A549 (cell line): ENCODE results near the gene ESYT2. TPM values are rescaled to one million over a fixed set of nuclear protein-coding genes. Genes with fewer than 3 reads are reported as not detected.

Experiments used
- ATAC-seq, 2 experiments: fragments of 200-7000 bp in 1 of 2; fragments of >200 bp in 1 of 2; cut with Nextera tagmentation in 1 of 2; cut with Tn5 transposase in 1 of 2; 3 replicates each; pipeline versions ENCODE4 v1.8.0 to v1.9.1; 2018 to 2020; ENCODE audit warnings: mild to moderate bottlenecking in 1 of 2, moderate library complexity in 1 of 2
- CTCF ChIA-PET: fragments of 300-600 bp; sonication (Branson Sonifier 250); formaldehyde crosslinking; extraction: SDS; loops from one replicate; lab custom pipeline; 2021; ENCODE audit warnings: antibody characterized with exemption, inconsistent platforms; lab: Yijun Ruan, JAX
- POLR2A ChIA-PET: fragments of 350-600 bp; formaldehyde crosslinking; extraction: SDS; loops from one replicate; lab custom pipeline; 2021; ENCODE audit warnings: antibody characterized with exemption, inconsistent platforms; lab: Yijun Ruan, JAX
- DNase-seq, 2 experiments: peaks; one replicate each; pipeline versions ENCODE4 v3.0.0 to v3.0.0-alpha.2; 2011 to 2016; ENCODE audit warnings: low read depth in 1 of 2, low spot score in 1 of 2
- FAIRE-seq: peaks from 2 replicates; lab custom pipeline; 2011; peaks lifted over from hg19 to GRCh38; lab: Jason Lieb, UNC
- H3K27ac ChIP-seq, 2 experiments: fragments of >200 bp; sonication (Bioruptor Twin); formaldehyde crosslinking; 3 replicates each; pipeline ENCODE4 v1.5.1; 2016 to 2017
- H3K4me1 ChIP-seq: fragments of >200 bp; sonication (Bioruptor Twin); formaldehyde crosslinking; 3 replicates; pipeline ENCODE4 v1.6.1; 2016
- H3K4me2 ChIP-seq: fragments of >200 bp; sonication (Bioruptor Twin); formaldehyde crosslinking; 3 replicates; pipeline ENCODE4 v1.6.1; 2016
- H3K4me3 ChIP-seq: fragments of >200 bp; sonication (Bioruptor Twin); formaldehyde crosslinking; 3 replicates; pipeline ENCODE4 v1.5.1; 2016
- H3K9me3 ChIP-seq: fragments of >200 bp; sonication (Bioruptor Twin); formaldehyde crosslinking; 3 replicates; pipeline ENCODE4 v1.6.1; 2016
- BCL3 ChIP-seq: fragments of >200 bp; sonication (Bioruptor Twin); formaldehyde crosslinking; IDR thresholded peaks from 3 replicates; pipeline ENCODE4 v1.6.1; 2016
- BHLHE40 ChIP-seq: IDR thresholded peaks from 2 replicates; pipeline ENCODE4 v1.6.1; 2012; ENCODE audit warnings: low read depth, low read length, inconsistent platforms
- CBX2 ChIP-seq: fragments of 200-600 bp; sonication (generic); IDR thresholded peaks from 2 replicates; pipeline ENCODE4 v1.6.1; 2016; ENCODE audit warnings: low read depth, mild to moderate bottlenecking, borderline replicate concordance
- E2F6 ChIP-seq: IDR thresholded peaks from 2 replicates; pipeline ENCODE4 v1.6.1; 2012; ENCODE audit warnings: low read depth, borderline replicate concordance
- FOSL2 ChIP-seq, 2 experiments: fragments of 450-650 bp in 1 of 2; fragments of >200 bp in 1 of 2; sonication (Bioruptor Twin) in 1 of 2; formaldehyde crosslinking; IDR thresholded peaks; 2 replicates each; pipeline versions ENCODE4 v1.5.0 to v1.6.1; 2016 to 2020; ENCODE audit warnings: mild to moderate bottlenecking in 1 of 2, moderate library complexity in 1 of 2
- FOXS1 ChIP-seq: fragments of 250-450 bp; sonication (Bioruptor Pico); IDR thresholded peaks from 2 replicates; pipeline ENCODE4 v1.5.0; 2020; ENCODE audit warnings: mild to moderate bottlenecking, moderate library complexity
- GATA3 ChIP-seq: IDR thresholded peaks from 2 replicates; pipeline ENCODE4 v1.6.1; 2012; ENCODE audit warnings: borderline replicate concordance
- HES2 ChIP-seq: fragments of >200 bp; sonication (Bioruptor Twin); formaldehyde crosslinking; IDR thresholded peaks from 2 replicates; pipeline ENCODE4 v1.6.1; 2016
- HOXB13 ChIP-seq: fragments of 250-450 bp; sonication (Bioruptor Pico); IDR thresholded peaks from 2 replicates; pipeline ENCODE4 v1.5.0; 2020; ENCODE audit warnings: low read depth, mild to moderate bottlenecking, moderate library complexity
- HOXB5 ChIP-seq: fragments of 250-450 bp; sonication (Bioruptor Pico); IDR thresholded peaks from 2 replicates; pipeline ENCODE4 v1.5.0; 2020; ENCODE audit warnings: mild to moderate bottlenecking, moderate library complexity
- MAFK ChIP-seq: fragments of 450-650 bp; IDR thresholded peaks from 2 replicates; pipeline ENCODE4 v1.6.1; 2014; ENCODE audit not compliant: partially characterized antibody
- RAD21 ChIP-seq, 2 experiments: fragments of >200 bp in 1 of 2; sonication (Bioruptor Twin) in 1 of 2; formaldehyde crosslinking in 1 of 2; IDR thresholded peaks in 1 of 2; conservative IDR thresholded peaks in 1 of 2; 2 replicates in 1 of 2; 3 replicates in 1 of 2; pipeline ENCODE4 v1.6.1; 2012 to 2018; ENCODE audit warnings: inconsistent platforms in 1 of 2
- SMC3 ChIP-seq: fragments of >200 bp; sonication (Bioruptor Twin); formaldehyde crosslinking; IDR thresholded peaks from 3 replicates; pipeline ENCODE4 v1.6.1; 2018; ENCODE audit warnings: inconsistent platforms
- TFCP2L1 ChIP-seq: fragments of 250-450 bp; sonication (Bioruptor Pico); IDR thresholded peaks from 2 replicates; pipeline ENCODE4 v1.5.0; 2021; ENCODE audit warnings: mild to moderate bottlenecking
- USF2 ChIP-seq: fragments of 450-650 bp; IDR thresholded peaks from 2 replicates; pipeline ENCODE4 v1.6.1; 2014; ENCODE audit warnings: antibody characterized with exemption
- WGBS: methylation state at CpG from one replicate; pipeline ENCODE4 v1.1.6; 2017; ENCODE audit errors: missing lambda C conversion rate; 5-methylcytosine and 5-hydroxymethylcytosine counted together
- polyA plus RNA-seq, 4 experiments: library from polyadenylated mRNA; depleted of rRNA in 3 of 4; stranded (reverse); fragments of >200 nt; fragmentation: RNase III in 1 of 4; extraction: RNeasy Plus Mini Kit Qiagen cat#74134 plus additional on column Dnase treatment in 1 of 4; gene quantifications; 2 replicates in 3 of 4; 3 replicates in 1 of 4; pipeline ENCODE4 v1.2.3, GENCODE V29; 2011 to 2017
- TF ChIP-seq, protein P1 (sequence below): fragments of 150-350 bp; IDR thresholded peaks from 2 replicates; pipeline ENCODE4 v1.6.1; 2014; ENCODE audit warnings: low read depth, mild to moderate bottlenecking, low read length
- TF ChIP-seq, protein P2 (sequence below): fragments of 200-600 bp; sonication (generic); IDR thresholded peaks from 2 replicates; pipeline ENCODE4 v1.6.1; 2016; ENCODE audit warnings: antibody characterized with exemption, mild to moderate bottlenecking, moderate library complexity
- TF ChIP-seq, protein P3 (sequence below): IDR thresholded peaks from 2 replicates; pipeline ENCODE4 v1.6.1; 2012

ESYT2 gene
- polyA plus RNA-seq, 2 of the 4 experiments (the other 2 are of a cell fraction) = 45.8 to 77.0 TPM

GRCh38 chr7:158861004-158861787 is 31.9 kb upstream of the ESYT2 start (continued):
- TF ChIP-seq GATA3 (no peak), FOSL2 (IDR thresholded peaks at IDR 0.05) (no peak), FOSL2 (CRISPR knock-in tag; IDR thresholded peaks at IDR 0.05) (no peak), USF2 (no peak), HOXB13 (no peak), SMC3 (no peak), MAFK (no peak), E2F6 (no peak), HOXB5 (CRISPR knock-in tag) (no peak)
- TF ChIP-seq, protein P1, sequence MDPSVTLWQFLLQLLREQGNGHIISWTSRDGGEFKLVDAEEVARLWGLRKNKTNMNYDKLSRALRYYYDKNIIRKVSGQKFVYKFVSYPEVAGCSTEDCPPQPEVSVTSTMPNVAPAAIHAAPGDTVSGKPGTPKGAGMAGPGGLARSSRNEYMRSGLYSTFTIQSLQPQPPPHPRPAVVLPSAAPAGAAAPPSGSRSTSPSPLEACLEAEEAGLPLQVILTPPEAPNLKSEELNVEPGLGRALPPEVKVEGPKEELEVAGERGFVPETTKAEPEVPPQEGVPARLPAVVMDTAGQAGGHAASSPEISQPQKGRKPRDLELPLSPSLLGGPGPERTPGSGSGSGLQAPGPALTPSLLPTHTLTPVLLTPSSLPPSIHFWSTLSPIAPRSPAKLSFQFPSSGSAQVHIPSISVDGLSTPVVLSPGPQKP = no peak

- Histone ChIP-seq H3K4me3 (no peak overlapping the region), H3K4me2 (no peak overlapping the region), H3K27ac (no peak overlapping the region; a peak in 1 of 6 replicates), H3K4me1 (peaks cover 31% of the 10 kb centered on the region), H3K9me3 (no peaks in the 10 kb centered on the region)
- POLR2A ChIA-PET = no interaction called here
- FAIRE-seq (no peak), ATAC-seq (no peak), DNase-seq (no peak)
- no peak for TF ChIP-seq RAD21 (conservative IDR thresholded peaks at IDR 0.05 in 1 of 2, IDR thresholded peaks at IDR 0.05 in 1 of 2)
- TF ChIP-seq, protein P2, sequence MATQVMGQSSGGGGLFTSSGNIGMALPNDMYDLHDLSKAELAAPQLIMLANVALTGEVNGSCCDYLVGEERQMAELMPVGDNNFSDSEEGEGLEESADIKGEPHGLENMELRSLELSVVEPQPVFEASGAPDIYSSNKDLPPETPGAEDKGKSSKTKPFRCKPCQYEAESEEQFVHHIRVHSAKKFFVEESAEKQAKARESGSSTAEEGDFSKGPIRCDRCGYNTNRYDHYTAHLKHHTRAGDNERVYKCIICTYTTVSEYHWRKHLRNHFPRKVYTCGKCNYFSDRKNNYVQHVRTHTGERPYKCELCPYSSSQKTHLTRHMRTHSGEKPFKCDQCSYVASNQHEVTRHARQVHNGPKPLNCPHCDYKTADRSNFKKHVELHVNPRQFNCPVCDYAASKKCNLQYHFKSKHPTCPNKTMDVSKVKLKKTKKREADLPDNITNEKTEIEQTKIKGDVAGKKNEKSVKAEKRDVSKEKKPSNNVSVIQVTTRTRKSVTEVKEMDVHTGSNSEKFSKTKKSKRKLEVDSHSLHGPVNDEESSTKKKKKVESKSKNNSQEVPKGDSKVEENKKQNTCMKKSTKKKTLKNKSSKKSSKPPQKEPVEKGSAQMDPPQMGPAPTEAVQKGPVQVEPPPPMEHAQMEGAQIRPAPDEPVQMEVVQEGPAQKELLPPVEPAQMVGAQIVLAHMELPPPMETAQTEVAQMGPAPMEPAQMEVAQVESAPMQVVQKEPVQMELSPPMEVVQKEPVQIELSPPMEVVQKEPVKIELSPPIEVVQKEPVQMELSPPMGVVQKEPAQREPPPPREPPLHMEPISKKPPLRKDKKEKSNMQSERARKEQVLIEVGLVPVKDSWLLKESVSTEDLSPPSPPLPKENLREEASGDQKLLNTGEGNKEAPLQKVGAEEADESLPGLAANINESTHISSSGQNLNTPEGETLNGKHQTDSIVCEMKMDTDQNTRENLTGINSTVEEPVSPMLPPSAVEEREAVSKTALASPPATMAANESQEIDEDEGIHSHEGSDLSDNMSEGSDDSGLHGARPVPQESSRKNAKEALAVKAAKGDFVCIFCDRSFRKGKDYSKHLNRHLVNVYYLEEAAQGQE = no peak
- TF ChIP-seq CBX2 = no peak
- no peak for TF ChIP-seq HES2
- no peak for TF ChIP-seq TFCP2L1
- no peak for TF ChIP-seq BHLHE40
- no peak for TF ChIP-seq USF2
- no peak for TF ChIP-seq HOXB5 (CRISPR knock-in tag)
- TF ChIP-seq BCL3 = no peak
- TF ChIP-seq FOSL2 (IDR thresholded peaks at IDR 0.05) = no peak
- TF ChIP-seq FOSL2 (CRISPR knock-in tag; IDR thresholded peaks at IDR 0.05) = no peak
- no peak for TF ChIP-seq FOXS1 (CRISPR knock-in tag)
- TF ChIP-seq, protein P3, sequence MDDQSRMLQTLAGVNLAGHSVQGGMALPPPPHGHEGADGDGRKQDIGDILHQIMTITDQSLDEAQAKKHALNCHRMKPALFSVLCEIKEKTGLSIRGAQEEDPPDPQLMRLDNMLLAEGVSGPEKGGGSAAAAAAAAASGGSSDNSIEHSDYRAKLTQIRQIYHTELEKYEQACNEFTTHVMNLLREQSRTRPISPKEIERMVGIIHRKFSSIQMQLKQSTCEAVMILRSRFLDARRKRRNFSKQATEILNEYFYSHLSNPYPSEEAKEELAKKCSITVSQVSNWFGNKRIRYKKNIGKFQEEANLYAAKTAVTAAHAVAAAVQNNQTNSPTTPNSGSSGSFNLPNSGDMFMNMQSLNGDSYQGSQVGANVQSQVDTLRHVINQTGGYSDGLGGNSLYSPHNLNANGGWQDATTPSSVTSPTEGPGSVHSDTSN = no peak
- CTCF ChIA-PET = interaction anchor here (1.0 to 1.6 kb wide), 3 partner anchors 17 to 164 kb away, joined by 3 to 5 read pairs (median 4); no protein-coding TSS in a partner anchor
- 92% methylated on average over 1 of the region's 1 CpG for WGBS
Observed at GRCh38 chr7:158860394-158860793, 31.1 kb upstream of the ESYT2 start.
